Activated naive CD8-positive, alpha-beta T cell treated with anti-CD3 and anti-CD28 coated beads for 36 hours (primary cell): ENCODE data around the gene NXN. TPM values are rescaled to one million over a fixed set of nuclear protein-coding genes. Genes with fewer than 3 reads are reported as not detected.
"Not testable (repeated sequence)": the region's sequence is repeated elsewhere in the genome, so short reads cannot be mapped to it uniquely, and the experiment has no call there.

Experiments
- DNase-seq: peaks from one replicate; pipeline ENCODE4 v3.0.0; 2021
- H3K27ac Mint-ChIP-seq: one replicate; pipeline ENCODE4 v1.8.0; 2022; ENCODE audit warnings: mild to moderate bottlenecking, moderate library complexity, mixed read lengths
- H3K27me3 Mint-ChIP-seq: one replicate; pipeline ENCODE4 v1.8.0; 2022; ENCODE audit warnings: mild to moderate bottlenecking, mixed read lengths
- H3K36me3 Mint-ChIP-seq: one replicate; pipeline ENCODE4 v1.8.0; 2021; ENCODE audit warnings: mild to moderate bottlenecking, mixed read lengths
- H3K4me1 Mint-ChIP-seq: one replicate; pipeline ENCODE4 v1.8.0; 2021; ENCODE audit warnings: mixed read lengths
- H3K4me3 Mint-ChIP-seq: one replicate; pipeline ENCODE4 v1.8.0; 2022; ENCODE audit warnings: mild to moderate bottlenecking, moderate library complexity, mixed read lengths
- H3K9me3 Mint-ChIP-seq: one replicate; pipeline ENCODE4 v1.8.0; 2022; ENCODE audit warnings: mixed read lengths
- total RNA-seq, 2 experiments: library from RNA; stranded (reverse); gene quantifications; one replicate each; pipeline ENCODE4 v1.2.3, GENCODE V29; 2021

NXN gene
- total RNA-seq, 2 experiments from 2014 or later: 0.48 to 0.49 TPM

DNA sequence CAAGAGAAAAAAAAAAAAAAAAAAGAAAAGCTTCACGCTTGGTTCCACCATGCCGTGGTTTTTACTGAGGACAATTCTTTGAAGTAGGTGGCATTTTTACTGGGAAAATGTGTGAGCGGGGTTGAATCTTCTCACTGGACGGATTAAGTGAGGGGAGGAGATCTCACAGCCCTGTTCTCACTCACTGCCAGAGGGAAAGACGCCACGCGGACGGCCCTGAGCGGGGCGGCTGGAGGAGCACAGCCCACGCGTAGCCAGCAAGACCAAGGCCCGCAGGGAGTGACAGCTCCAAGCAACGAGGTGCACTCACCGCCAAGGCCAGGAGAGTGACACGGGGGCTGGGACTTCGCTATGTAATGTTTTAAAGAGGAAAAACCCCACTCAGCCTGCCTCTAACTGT lies 154.4 kb downstream of the NXN start:
- H3K36me3 Mint-ChIP-seq: no peaks in the 10 kb centered on the region
- no peak for DNase-seq
- no peak overlapping the region for H3K4me3 Mint-ChIP-seq
- no peaks in the 10 kb centered on the region for H3K4me1 Mint-ChIP-seq
- peaks cover 6% of the 10 kb centered on the region for H3K27me3 Mint-ChIP-seq
- H3K27ac Mint-ChIP-seq: no peak overlapping the region
- no peaks in the 10 kb centered on the region for H3K9me3 Mint-ChIP-seq

DNA sequence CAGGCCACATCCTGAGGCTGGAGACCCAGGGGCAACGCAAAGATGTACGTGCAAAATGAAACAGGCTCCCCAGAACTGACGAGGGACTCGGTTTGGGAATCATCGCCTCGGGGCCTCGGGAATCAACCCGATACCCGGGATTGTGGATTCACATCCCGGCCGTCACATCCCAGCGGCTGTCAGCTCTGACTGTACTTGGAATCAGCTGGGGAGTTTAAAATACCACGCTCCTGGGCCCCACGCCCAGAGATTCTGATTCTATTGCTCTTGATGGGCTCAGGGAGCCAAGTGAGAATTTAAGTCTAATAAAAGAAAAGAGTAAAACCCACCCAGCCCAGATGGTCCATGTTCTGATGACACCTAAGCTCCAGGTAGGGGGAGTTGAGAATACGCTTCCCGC lies 155.2 kb downstream of the NXN start:
- Mint-ChIP-seq H3K4me3 (no peak overlapping the region), H3K4me1 (no peaks in the 10 kb centered on the region), H3K27ac (no peak overlapping the region), H3K36me3 (no peaks in the 10 kb centered on the region), H3K9me3 (no peaks in the 10 kb centered on the region), H3K27me3 (peaks cover under 1% of the 10 kb centered on the region)
- DNase-seq: no peak

DNA sequence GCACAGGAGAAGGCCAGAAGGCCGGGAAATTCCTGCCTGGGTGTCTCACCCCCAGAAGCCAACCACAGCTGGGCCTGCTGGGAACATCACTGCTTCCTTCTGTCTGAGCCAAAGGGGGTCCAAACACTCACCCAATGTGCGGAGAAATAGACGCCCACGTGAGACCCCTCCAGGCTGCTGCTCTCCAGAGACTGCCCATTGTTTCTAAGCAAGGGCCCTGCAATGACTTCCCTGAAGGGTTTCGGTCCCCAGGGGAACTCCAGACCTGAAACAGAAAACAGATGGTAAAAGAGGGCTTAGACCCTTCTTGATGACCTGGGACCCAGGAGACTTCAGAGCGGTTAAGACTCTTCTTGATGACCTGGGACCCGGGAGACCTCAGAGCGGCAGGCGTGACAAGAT lies 156.1 kb downstream of the NXN start:
- Mint-ChIP-seq H3K27ac (no peak overlapping the region), H3K4me3 (no peak overlapping the region), H3K36me3 (no peaks in the 10 kb centered on the region)

DNA sequence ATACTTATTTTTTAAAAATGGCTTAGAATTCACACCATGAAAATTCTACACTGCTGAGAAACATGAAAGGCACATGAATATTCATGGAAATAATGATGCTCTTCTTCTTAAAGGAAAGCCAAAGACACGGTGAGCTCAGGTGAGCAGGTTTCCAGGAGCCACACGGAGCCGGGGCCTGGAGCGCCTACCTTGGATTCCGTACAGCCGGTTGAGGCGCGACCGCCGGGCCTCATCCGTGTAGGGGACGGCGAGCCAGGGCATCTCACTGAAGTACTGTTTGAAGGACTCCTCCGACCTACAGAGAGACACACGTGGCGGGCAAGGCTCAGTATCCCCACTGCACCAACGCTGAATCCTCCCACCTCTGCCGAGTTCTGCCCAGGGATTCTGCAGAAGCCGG lies 160.3 kb downstream of the NXN start:
- no peak for DNase-seq
- H3K27me3 Mint-ChIP-seq: no peaks in the 10 kb centered on the region
- no peaks in the 10 kb centered on the region for H3K9me3 Mint-ChIP-seq
- no peak overlapping the region for H3K4me3 Mint-ChIP-seq
- H3K27ac Mint-ChIP-seq: no peak overlapping the region
- H3K36me3 Mint-ChIP-seq: no peaks in the 10 kb centered on the region
- H3K4me1 Mint-ChIP-seq: no peaks in the 10 kb centered on the region

More for the DNA sequence above, 156.1 kb downstream of the NXN start:
- Mint-ChIP-seq H3K9me3 (no peaks in the 10 kb centered on the region), H3K27me3 (no peaks in the 10 kb centered on the region), H3K4me1 (no peaks in the 10 kb centered on the region)
- DNase-seq: no peak

DNA sequence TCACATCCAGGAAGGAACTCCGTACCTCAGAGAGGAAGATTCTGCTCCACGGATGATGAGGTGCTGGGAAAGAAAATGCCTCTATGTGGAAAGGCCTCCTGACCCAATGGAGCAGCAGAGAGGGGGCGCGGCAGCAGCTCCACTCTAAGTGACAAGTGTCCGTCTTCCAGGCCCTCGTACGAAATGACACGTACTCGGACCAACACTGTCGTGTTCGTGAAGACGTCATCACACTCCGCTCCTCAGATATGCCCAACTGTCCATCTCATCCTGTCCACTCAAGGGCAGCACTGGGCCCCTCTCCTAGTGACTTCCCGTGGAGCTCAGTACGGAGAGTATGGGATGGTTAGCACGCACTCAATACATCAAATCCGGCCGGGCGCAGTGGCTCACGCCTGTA lies 165.2 kb downstream of the NXN start:
- Mint-ChIP-seq H3K27ac (no peak overlapping the region), H3K36me3 (no peaks in the 10 kb centered on the region), H3K9me3 (no peaks in the 10 kb centered on the region), H3K27me3 (peaks cover 10% of the 10 kb centered on the region), H3K4me1 (no peaks in the 10 kb centered on the region), H3K4me3 (no peak overlapping the region)
- DNase-seq: no peak

DNA sequence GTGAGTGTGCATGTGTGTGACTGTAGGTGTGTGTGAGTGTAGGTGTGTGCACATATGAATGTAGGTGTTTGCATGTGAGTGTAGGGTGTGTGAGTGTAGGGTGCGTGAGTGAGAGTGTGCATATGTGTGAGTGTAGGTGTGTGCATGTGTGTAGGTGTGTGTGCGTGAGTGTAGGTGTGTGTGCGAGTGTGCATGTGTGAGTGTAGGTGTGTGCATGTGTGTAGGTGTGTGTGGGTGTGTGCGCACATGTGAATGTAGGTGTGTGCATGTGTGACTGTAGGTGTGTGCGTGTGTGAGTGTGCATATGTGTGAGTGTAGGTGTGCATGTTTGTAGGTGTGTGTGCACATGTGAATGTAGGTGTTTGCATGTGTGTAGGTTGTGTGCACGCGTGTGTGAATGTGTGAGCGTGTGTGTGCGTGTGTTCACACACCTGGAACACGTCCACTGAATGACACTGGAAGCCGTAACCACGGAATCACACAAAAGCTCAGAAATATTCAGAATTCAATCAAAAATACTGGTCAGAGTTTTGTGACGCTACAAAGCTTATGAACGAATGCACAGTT lies 166.9 kb downstream of the NXN start:
- no peaks in the 10 kb centered on the region for H3K4me1 Mint-ChIP-seq
- H3K27ac Mint-ChIP-seq: no peak overlapping the region
- no peaks in the 10 kb centered on the region for H3K36me3 Mint-ChIP-seq
- no peak for DNase-seq
- H3K27me3 Mint-ChIP-seq: peaks cover 16% of the 10 kb centered on the region
- H3K9me3 Mint-ChIP-seq: no peaks in the 10 kb centered on the region
- H3K4me3 Mint-ChIP-seq: no peak overlapping the region

DNA sequence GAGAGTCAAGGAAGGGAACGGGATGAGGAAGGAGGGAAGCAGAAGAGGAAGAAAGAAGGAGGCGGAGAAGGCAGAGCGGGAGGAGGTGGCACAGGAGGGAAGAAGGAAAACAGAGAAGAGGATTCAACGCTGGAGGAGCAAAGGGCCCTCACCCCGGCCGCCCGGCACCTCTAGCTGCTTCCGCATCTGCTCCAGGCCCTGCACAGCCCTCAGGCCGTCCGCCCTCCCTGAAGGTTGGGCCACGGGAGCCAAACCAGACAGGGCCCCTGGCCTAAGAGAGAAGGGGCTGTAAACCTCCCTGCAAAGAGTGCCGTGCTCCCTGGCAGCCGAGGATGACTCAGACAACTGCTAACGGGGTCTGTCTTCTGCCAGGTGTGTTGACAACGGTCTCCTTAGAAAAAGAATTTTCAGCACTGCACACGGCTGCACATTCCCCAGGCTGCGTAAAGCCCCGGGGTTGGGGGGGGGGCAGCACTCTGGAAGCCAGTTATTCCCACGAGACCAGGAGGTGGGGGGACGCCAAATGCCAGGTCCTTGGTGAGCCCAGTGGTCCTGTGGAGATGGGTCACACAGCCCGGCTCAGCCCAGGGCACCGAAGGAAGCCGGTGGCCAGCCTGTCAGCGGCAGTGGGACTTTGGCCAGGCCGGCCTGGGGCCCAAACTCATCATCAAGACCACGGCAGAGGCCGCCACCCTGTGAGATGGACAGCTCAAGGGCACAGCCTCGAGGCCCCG lies 168.4 kb downstream of the NXN start:
- no peaks in the 10 kb centered on the region for H3K4me1 Mint-ChIP-seq
- no peaks in the 10 kb centered on the region for H3K9me3 Mint-ChIP-seq
- no peaks in the 10 kb centered on the region for H3K36me3 Mint-ChIP-seq
- no peak for DNase-seq
- H3K27me3 Mint-ChIP-seq: peaks cover 16% of the 10 kb centered on the region
- no peak overlapping the region for H3K27ac Mint-ChIP-seq
- no peak overlapping the region for H3K4me3 Mint-ChIP-seq

DNA sequence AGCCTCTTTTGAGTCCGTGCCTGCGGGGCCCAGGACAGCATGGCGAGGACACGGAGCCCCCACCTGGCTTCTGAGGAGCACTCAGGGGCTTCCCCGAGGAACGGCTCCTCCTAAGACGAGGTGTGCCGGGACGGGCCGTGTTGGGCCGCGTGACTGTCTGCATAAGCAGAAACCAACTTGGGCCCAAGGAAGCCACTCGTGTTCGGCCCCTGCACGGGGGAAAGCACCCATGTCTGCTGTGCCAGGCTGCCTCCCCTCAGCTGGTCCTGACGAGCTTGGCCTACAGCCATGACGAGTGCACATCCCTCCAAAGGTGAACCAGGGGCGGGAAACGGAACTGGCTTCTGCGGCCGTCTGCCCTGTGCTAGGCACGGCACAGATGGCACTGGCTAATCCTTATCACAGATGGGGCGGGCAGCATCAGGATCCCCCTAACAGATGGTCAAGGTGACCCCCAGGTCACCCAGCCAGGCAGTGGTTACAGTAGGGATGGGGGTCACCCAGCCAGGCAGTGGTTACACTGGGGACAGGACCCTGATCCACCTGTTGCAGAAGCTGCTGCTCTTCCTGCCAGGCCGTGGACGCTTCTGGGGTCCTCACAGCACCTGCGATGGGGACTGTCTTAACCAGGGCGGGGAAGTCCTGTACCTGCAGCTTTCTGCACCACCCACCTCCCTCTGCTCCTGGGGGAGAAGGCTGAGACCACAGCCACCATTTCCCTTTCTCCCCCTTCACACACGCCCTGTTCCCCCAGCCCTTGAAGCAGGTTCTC lies 171.9 kb downstream of the NXN start:
- Mint-ChIP-seq H3K4me1 (no peaks in the 10 kb centered on the region), H3K27ac (no peak overlapping the region), H3K9me3 (no peaks in the 10 kb centered on the region), H3K36me3 (no peaks in the 10 kb centered on the region), H3K4me3 (no peak overlapping the region), H3K27me3 (peaks cover 16% of the 10 kb centered on the region)
- DNase-seq: no peak

DNA sequence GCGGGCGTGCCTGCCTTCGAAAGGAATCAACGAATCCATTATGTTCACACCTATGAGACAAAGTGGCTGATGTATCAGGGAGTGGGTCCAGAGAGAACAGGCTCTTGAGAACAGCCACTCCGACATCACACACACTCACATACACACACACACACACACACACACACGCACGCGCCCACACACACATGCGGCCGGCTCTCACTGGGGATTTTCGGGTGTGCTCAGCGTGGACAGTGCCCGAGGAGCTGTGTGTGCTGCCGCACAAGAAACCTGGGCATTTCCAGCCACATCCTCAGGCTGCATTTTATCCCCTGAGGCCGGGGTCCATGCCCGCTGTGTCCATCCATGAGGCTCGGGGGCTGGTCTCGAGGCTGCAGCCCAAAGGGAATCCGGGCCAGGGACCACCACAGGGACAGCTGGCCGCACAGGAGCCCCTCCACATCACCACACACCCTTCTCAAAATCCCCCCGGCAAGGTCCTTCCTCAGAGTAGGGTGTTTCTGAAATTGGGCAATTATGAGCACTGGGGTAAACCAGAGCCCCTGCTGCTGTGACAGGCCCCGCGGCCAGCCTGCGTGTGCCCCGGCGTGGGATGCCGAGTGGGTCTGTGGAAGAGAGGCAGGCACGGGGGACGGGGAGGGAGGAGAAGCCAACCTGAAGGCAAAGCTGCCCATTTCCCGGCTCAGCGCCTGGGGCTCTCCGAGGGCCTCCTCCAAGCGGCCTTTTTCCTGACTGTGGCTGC lies 172.6 kb downstream of the NXN start:
- no peak overlapping the region for H3K27ac Mint-ChIP-seq
- H3K9me3 Mint-ChIP-seq: no peaks in the 10 kb centered on the region
- H3K4me3 Mint-ChIP-seq: no peak overlapping the region

DNA sequence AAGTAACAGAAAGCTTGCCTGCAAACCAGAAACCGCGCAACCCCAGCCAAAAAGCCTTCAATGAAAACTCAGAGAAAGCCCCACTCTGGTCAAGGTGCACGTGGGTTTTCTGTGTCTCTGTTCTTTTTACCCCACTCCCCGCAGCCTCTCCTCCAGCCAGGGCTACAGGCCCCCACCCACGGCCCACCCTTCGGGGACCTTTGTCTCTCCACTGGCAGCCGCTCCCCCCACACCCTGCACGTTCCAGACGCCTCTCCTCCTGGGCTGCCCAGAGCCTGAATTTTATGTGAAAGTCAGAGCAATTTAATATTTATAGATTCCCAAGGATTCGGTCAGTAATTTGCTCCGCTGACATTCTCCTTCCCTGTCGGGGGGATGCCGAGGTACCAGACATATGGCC lies 173.2 kb downstream of the NXN start:
- Mint-ChIP-seq H3K4me3 (no peak overlapping the region), H3K27me3 (peaks cover 16% of the 10 kb centered on the region), H3K27ac (no peak overlapping the region), H3K9me3 (no peaks in the 10 kb centered on the region), H3K36me3 (no peaks in the 10 kb centered on the region), H3K4me1 (no peaks in the 10 kb centered on the region)
- no peak for DNase-seq

More for the DNA sequence above, 172.6 kb downstream of the NXN start:
- no peaks in the 10 kb centered on the region for H3K4me1 Mint-ChIP-seq
- peaks cover 16% of the 10 kb centered on the region for H3K27me3 Mint-ChIP-seq
- H3K36me3 Mint-ChIP-seq: no peaks in the 10 kb centered on the region
- DNase-seq: no peak

DNA sequence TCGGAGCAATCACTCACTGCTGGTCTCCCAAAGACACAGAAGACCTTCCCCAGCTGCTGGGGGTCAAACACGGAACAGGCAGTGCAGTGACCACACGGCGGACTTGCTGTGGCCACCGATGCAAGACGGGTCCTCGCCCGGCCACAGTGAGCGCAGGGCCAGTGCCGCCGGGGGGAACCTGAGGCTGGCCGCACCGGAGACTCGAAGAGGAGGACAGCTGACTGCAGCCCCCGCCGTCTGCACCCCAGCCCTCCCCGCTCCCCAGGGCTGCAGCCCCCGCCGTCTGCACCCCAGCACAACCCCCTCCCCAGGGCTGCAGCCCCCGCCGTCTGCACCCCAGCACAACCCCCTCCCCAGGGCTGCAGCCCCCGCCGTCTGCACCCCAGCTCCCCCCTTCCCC lies 173.7 kb downstream of the NXN start:
- not testable (repeated sequence) for H3K4me1 Mint-ChIP-seq, H3K36me3 Mint-ChIP-seq, DNase-seq, H3K27ac Mint-ChIP-seq, H3K4me3 Mint-ChIP-seq, H3K9me3 Mint-ChIP-seq
- H3K27me3 Mint-ChIP-seq: peaks cover 15% of the 10 kb centered on the region

DNA sequence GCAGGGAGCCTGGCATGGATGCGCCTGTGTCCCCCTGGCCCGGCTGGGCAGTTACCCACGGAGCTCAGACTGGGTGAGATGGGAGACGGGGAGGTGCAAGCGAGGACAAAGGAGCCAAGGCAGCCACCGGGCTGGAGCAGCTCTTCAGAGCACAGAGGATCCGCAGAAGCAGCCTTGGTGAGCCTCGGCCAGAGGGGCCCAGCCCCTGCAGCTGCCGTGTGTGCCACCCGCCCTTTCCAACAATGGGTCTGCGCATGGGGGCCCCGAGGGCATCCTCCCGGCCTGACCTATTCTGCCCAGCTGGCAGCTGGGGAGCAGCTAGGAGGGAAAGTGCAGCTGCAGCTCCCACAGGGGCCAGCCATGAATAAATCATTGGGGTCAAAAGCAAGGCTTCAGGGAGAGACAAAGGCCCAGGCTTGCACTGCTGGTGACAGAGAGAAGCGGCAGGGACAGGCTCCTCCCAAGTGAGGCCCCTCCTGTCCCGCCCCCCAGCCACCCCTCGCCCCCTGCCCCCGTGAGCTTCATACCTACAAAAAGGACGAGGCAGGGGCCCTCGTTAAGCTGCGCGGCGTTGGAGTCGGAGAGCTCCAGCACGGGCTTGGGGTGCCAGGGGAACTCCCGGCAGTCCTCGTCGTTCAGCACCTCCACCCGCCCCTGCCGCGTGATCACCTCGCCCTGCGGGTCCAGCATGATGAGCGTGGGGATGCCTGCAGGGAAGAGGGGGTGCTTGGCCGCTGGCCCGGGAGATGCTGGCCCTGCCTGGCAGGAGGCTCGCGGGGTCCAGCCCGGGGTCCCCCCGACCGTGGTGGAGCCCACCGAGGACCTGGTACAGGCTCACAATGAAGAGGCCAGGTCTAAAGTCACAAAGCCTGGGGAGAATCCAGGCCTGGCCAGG lies 174.8 kb downstream of the NXN start:
- Mint-ChIP-seq H3K9me3 (no peaks in the 10 kb centered on the region), H3K27ac (no peak overlapping the region), H3K27me3 (peaks cover 8% of the 10 kb centered on the region), H3K4me1 (no peaks in the 10 kb centered on the region), H3K4me3 (no peak overlapping the region), H3K36me3 (no peaks in the 10 kb centered on the region)
- no peak for DNase-seq

DNA sequence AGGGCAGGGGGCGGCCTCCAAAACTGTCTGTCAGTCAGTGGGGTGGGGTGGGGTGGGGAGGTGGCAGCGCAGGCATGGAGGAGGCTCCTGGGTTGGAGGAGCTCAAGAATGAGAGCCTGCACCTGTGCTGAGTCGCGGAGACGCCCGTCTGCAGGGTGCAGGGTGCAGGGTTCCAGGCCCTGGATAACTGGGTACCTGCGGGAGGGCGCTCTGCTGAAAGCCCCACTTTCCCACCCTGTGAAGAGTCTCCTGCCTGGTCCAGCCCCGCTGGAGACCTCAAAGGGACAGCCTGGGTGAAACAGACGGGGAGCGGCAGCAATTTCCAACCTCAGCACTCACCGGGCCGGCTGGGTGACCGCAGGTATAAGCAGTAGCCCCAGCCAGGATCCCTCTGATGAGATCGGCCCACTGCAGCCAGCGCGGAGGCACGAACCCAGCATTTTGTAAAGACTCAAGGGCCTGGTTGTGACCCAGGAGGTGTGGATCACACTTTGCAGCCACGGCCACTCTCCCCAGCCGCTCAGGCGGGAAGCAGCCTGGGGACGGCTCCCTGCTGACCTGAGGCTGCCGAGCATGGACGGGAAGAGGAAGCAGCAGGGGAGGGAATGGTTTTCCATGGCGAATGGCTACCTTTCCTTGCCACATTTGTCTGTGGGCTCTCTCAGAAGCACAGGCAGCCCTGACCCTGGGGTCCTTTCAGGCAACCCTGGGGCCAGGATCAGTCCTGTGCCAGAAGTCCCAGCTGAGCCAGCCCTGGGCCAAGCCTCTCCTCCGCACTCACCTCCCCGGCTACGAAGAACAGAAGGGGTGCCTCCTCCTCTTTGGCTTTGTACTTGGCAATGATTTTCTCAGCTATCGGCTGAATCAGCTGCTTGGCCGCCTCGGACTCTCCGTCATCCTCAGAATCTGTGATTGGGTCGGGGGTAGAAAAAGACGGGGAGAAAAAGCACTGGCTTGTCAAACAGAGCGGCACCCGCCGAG lies 176.4 kb downstream of the NXN start:
- no peaks in the 10 kb centered on the region for H3K9me3 Mint-ChIP-seq
- H3K27ac Mint-ChIP-seq: no peak overlapping the region

More for the DNA sequence above, 176.4 kb downstream of the NXN start:
- Mint-ChIP-seq H3K4me1 (no peaks in the 10 kb centered on the region), H3K36me3 (no peaks in the 10 kb centered on the region), H3K4me3 (no peak overlapping the region), H3K27me3 (no peaks in the 10 kb centered on the region)
- no peak for DNase-seq
